OCI-M2 (cell line): ENCODE measurements around the gene SIGLEC7.

Source experiments
- DNase-seq: peaks from one replicate; lab custom pipeline; 2025; ENCODE audit not compliant: unreplicated experiment; lab: John Stamatoyannopoulos, UW

Gene SIGLEC7

GRCh38 chr19:51142119-51142518 is at the start of gene SIGLEC7:
TSS of gene SIGLEC7 (plus strand) at chr19:51142301. CDS start at chr19:51142370, 69 bp downstream.
- DNase-seq, result no peak

DNA sequence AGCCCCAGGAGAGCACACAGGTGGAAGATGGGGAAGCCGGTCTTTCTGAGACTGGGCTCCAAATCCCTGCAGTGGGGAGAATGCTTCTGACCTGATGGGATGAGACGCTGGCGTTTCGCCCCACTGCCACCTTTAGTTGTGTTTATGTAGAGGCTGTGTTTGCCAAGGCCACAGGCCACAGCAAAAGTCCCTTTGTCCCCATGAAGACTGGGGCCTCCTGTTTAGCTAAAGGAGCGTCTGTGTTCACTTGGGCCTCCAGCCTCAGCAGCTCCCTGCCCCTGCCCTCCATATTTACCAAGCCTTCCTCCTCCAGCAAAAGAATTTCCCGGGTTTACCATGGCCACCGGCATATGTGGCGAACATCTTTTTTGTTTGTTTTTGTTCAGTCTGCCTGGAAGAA is 49.0 kb upstream of the SIGLEC7 start:
- no peak for DNase-seq

DNA sequence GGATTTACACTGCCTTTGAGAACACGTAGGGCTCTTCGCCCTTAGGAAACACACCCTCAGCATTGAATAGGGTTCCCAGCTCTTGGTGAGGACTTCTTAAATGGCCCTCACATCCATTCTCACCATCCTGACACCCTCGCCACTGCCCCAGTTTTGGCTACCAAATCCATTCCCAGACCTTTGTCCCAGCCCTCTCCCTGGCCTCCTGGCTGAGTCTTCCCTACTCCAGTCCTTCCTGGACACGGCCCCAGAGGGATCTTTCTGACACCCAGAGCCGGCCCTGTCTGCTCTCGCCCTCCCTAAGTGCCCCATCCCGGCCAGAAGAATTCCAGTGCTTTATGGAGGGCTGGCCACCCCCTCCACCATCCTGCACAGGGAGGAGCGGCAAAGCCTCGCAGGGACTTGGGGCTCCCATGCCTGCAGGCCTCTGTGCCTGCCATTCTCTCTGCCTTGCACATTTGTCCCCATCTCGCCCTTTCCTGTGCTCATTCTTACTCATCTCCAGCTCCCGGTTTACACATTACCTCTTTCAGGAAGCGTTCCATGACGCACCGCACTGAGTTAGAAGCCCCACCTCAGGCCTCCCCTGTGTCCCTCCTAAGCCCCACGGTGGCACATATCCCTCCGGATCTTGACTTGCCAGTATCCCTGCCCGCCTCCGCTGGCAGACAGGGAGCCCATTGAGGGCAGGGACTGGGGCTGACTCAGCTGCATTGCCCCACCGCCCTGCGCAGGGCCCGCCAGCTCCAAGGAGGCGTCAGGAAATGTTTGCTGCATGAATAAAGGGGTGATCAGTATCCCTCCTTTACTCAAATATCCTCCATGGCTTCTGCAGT is 48.4 kb upstream of the SIGLEC7 start:
- DNase-seq, result no peak

DNA sequence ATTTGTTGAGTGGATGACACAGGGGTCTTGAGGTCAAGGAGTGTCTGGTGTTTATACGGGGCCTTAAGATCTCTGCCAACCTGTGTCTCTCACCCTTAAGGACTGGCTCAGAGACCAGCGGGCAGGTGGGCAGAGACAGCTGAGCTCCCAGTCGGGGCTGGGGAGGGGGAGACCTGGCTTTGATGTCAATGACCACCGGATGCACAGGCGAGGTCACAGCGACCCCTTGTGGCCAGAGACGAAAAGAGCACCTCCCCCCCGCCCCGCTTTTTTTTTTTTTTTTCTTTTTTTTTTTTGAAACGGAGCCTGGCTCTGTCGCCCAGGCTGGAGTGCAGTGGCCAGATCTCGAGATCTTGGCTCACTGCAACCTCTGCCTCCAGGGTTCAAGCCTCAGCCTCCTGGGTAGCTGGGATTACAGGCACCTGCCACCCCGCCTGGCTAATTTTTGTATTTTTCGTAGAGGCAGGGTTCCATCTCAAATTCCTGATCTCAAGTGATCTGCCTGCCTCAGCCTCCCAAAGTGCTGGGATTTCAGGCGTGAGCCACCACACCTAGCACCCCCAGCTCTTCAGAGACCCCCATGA is 47.3 kb upstream of the SIGLEC7 start:
- no peak for DNase-seq

- no peak for DNase-seq
Observed at GRCh38 chr19:51096473-51097165, 45.5 kb upstream of the SIGLEC7 start.

GRCh38 chr19:51097166-51097738 is 44.8 kb upstream of the SIGLEC7 start:
- DNase-seq, result peak; percentile 31

DNA sequence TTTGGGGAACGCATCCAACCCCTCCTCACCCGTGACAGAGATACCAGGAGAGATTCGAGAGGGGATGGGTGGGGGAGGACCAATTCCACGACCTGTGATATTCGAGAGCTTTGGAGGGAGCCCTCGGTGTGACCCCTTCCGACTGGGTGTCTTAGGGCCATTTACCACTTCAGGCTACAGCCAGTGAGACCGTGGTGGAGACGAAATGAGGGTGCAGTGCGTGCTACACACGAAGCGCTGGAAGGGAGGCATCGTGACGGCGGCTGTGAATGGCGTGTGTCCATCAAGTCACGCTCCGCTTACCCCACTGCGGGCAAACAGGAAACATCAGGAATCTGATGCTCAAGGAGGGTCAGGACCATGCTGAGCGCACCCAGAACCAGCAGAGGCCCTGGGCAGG is 44.3 kb upstream of the SIGLEC7 start:
- DNase-seq, result no peak

- DNase-seq, result no peak
Observed at GRCh38 chr19:51098365-51099046, 43.6 kb upstream of the SIGLEC7 start.

DNA sequence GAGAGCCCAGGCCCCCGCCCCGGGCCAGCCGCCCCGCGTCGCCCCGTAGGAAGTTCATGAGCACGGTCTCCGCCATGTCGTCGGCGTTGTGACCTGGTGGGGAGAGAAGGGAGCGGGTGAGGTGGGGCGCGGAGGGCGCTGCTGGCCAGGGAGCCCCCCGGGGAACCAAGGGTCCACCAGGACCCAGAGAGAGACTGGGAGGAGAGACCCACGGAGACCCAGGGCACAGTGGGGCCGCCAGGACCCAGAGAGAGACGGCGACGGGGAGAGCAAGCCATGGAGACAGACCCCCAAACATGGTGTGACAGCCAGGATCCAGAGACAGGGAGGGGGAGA is 43.1 kb upstream of the SIGLEC7 start:
- DNase-seq, result no peak

DNA sequence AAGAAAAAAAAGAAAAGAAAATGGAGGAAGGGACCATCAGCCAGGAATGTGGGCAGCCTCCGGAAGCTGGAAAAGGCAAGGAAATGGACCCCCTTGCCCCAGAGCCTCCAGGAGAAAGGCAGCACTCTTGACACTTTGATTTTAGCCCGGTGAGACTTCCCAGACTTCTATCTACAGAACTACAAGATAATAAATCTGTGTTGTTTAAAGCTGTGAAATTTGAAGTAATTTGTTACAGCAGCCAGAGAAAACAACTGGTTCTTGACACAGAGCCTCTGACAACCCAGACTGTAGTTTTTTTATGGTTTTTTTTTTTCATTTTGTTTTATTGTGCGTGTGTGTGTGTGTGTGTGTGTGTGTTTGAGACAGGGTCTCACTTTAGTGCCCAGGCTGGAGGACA is 41.5 kb upstream of the SIGLEC7 start:
- no peak for DNase-seq

GRCh38 chr19:51101171-51101865 is 40.8 kb upstream of the SIGLEC7 start:
- DNase-seq, result no peak

DNA sequence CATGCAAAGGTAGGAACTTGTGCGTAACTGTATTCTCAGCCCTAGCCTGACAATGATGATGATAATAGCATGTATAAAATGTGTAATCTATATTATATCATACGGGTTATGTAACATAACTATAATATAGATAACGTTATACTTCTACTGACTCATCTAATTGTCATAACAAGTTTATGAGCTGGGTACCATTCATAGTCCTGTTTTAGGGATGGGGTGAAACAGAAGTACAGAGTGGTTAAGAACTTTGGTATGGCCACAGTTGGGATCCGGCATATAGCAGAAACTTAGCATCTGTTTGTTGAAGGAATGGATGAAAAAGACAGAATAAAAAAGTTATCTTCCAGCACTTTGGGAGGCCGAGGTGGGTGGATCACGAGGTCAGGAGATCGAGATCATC is 39.1 kb upstream of the SIGLEC7 start:
- DNase-seq, result no peak

GRCh38 chr19:51103926-51104341 is 38.2 kb upstream of the SIGLEC7 start:
- no peak for DNase-seq

DNA sequence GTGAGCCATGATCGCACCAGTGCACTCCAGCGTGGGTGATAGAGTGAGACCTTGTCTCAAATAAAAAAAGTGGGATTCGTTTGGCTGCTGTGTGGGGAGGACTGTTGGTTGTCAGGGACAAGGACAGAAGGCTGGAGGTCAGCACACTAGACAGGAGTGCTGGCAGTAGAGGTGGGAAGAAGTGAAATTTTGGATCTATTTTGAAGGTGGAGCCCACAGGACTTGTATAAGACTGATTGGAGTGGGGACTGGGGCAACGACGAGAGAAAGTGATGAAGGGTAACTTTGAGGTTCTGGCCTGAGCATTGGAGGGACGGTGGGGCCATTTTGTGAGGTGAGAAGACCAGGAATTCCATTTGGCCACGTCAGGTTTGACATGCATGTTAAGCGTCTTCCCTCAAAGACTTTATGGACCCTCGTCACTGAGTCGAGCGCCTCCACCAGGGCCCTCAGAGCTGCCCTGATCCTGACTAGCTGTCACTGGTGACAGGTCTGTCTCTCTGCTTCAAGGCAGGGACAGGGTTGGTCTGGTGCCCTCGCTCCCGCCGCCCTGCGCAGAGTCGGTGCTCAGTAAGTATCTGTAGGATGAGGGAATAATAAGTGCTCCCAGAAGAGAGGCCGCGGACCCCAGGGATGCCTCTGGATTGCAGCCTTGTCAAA is 34.6 kb upstream of the SIGLEC7 start:
- no peak for DNase-seq

GRCh38 chr19:51108066-51108804 is 33.9 kb upstream of the SIGLEC7 start, which contains the start of gene CTU1:
TSS of gene CTU1 (minus strand) at chr19:51108409. CDS start at chr19:51104569, 3,840 bp downstream.
- DNase-seq, result peak; percentile 81

- DNase-seq, result peak; percentile 81
Observed at GRCh38 chr19:51108805-51109146, 33.3 kb upstream of the SIGLEC7 start.

DNA sequence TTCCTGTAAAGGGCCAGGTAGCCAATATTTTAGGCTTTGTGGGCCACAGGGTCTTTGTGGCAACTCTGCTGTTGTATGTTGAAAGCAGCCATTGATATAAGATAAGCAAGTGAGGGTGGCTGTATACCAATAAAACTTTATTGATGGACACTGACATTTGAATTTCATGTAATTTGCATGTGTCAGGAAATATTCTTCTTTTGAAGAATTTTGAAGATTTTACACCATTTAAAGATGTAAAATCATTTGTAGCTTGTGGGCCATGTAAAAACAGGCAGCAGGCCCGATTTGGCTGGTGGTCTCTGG is 31.5 kb upstream of the SIGLEC7 start:
- no peak for DNase-seq

DNA sequence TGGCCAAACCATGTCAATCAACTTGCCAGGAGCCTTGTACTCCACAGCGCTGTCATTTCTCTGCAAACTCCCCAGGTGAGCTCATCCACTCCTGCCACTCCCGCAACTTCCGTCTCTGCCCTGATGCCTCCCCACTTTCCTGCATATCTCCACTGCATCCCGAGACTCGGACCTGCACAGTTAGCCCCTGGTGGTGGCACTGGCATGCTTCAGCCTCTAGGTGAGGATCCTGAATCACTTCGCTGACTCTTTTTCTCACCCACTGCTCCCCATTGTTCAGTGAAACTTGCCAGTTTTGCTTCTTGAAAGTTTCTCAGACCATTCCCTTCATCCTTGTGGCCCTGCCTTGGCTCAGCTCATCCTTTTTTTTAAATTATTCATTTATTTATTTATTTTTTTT is 30.5 kb upstream of the SIGLEC7 start:
- no peak for DNase-seq

DNA sequence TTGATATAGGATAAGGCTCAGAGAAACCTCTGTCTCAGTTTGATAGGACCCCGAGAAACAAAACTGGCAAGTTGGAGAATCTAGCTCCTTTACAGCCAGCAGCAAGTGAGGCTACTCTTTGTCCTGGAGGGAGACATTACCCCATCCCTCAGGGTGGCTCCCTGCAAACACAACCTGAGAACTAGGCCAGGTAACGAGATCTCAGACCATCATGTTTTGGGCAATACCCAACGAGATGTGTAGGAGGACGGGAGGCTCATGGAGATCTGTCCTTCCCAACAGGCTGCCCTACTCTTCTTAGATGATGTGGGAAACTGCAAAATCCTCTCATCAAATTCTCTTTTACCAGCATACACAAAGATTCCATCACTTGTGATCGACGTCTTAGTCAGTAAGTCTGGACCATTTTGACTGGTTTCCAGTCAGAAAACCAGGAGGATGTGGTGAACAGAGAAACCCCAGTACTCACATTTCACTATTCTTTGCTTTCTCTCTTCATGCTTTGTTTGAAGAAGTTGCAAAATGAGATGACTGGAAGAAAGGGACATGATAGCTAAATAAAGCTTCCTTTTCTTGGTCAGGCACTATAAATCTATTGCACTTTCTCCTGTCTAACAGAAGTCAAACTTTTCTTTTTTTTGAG is 27.9 kb upstream of the SIGLEC7 start:
- DNase-seq, result no peak
